ENCODE results near the gene CASTOR1. TPM values are rescaled to one million over a fixed set of nuclear protein-coding genes. Genes with fewer than 3 reads are reported as not detected.

Gene CASTOR1
- total and polyA plus RNA-seq, 2 donors (not counting 1 experiment from before 2014, with no cell fraction given): 2.7 to 5.0 TPM

DNA sequence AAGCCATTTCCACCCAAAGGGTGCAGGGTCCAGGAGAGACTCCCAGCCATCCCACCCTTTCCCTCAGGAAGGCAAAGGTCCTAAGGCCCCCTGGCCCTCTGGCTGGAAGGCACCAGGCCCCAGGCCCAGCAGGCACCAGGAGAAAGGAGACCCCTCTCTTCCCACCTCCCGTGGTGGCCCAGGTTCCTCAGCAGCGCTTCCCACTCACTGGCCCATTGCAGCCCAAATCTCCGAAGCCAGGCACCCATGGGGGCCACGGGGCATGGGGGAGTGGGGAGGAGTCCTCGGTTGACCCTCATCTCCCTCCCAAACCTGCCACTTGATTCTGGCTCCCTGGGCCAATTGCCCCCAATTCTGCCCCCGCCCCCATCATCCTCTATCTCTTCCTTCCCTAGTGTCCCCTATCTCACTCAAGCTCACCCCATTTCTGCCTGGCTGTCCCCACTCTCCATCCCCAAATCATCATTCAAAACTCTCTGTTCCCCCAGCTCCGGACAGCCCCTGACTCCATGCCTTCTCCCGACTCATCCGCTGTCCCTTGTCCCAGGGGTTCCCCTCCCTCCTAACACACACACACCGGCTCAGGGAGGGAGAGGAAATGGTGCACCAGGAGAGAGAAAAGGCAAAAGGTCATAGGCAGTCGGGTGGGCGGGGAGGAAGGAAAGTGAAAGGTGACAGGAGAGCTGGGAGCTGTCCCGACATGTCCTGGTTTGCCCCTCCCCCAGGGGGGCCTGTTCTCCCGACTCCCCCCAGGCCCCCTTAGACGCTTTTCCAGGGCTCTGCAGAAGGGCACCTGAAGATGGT, 43.9 kb downstream of the CASTOR1 start:
- peak in 1 of 2 donors; percentile 36 for DNase-seq (ENCODE audit: low read depth in 2 of 2)
- Histone ChIP-seq H3K4me1 (ENCODE audit: control insufficient read depth, extremely low read depth, insufficient read depth, low read length) (peaks cover 45% of the 10 kb centered on the region), H3K9ac (ENCODE audit: insufficient read depth, low read length) (peak overlapping the region; percentile 96), H2AFZ (ENCODE audit: low read length) (no peak overlapping the region), H3K36me3 (ENCODE audit: control insufficient read depth, insufficient read depth, low read length) (peaks cover 19% of the 10 kb centered on the region), H3K9me3 (ENCODE audit: control insufficient read depth, insufficient read depth, low read depth, low read length) (no peaks in the 10 kb centered on the region), H3K79me2 (ENCODE audit: control insufficient read depth, insufficient read depth, low read length) (peaks cover 49% of the 10 kb centered on the region), H3K27me3 (ENCODE audit: control insufficient read depth, insufficient read depth, low read length) (no peaks in the 10 kb centered on the region), H3K27ac (ENCODE audit: insufficient read depth, low read length) (peak overlapping the region; percentile 95), H3K4me3 (replicated peaks in 1 of 4; ENCODE audit: control extremely low read depth in 1 of 4, insufficient read depth in 1 of 4, low read depth in 3 of 4, low read length in 4 of 4) (peak overlapping the region; percentile 57 to 82 (median 68)), H4K20me1 (ENCODE audit: control insufficient read depth, extremely low read depth, insufficient read depth, low read length) (no peaks in the 10 kb centered on the region), H3K4me2 (ENCODE audit: extremely low read depth, insufficient read depth, low read length) (peak overlapping the region; percentile 99)
- TF ChIP-seq EZH2 (IDR thresholded peaks at IDR 0.05; ENCODE audit: low read length, missing control alignments): no peak
- TF ChIP-seq, protein P1, sequence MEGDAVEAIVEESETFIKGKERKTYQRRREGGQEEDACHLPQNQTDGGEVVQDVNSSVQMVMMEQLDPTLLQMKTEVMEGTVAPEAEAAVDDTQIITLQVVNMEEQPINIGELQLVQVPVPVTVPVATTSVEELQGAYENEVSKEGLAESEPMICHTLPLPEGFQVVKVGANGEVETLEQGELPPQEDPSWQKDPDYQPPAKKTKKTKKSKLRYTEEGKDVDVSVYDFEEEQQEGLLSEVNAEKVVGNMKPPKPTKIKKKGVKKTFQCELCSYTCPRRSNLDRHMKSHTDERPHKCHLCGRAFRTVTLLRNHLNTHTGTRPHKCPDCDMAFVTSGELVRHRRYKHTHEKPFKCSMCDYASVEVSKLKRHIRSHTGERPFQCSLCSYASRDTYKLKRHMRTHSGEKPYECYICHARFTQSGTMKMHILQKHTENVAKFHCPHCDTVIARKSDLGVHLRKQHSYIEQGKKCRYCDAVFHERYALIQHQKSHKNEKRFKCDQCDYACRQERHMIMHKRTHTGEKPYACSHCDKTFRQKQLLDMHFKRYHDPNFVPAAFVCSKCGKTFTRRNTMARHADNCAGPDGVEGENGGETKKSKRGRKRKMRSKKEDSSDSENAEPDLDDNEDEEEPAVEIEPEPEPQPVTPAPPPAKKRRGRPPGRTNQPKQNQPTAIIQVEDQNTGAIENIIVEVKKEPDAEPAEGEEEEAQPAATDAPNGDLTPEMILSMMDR (conservative IDR thresholded peaks at IDR 0.05 in 1 of 2, IDR thresholded peaks at IDR 0.05 in 1 of 2; ENCODE audit: low read depth in 1 of 2, low read length in 2 of 2): no peak

GRCh38 chr22:30244641-30245040, 44.7 kb downstream of the CASTOR1 start:
- no peak for TF ChIP-seq EZH2 (IDR thresholded peaks at IDR 0.05; ENCODE audit: low read length, missing control alignments)
- Histone ChIP-seq H3K9ac (ENCODE audit: insufficient read depth, low read length) (no peak overlapping the region), H2AFZ (ENCODE audit: low read length) (no peak overlapping the region), H3K4me3 (replicated peaks in 1 of 4; ENCODE audit: control extremely low read depth in 1 of 4, insufficient read depth in 1 of 4, low read depth in 3 of 4, low read length in 4 of 4) (peak overlapping the region in 3 of 4 experiments; percentile 63 to 82 (median 72)), H3K27me3 (ENCODE audit: control insufficient read depth, insufficient read depth, low read length) (no peaks in the 10 kb centered on the region), H3K4me2 (ENCODE audit: extremely low read depth, insufficient read depth, low read length) (peak overlapping the region; percentile 99), H3K36me3 (ENCODE audit: control insufficient read depth, insufficient read depth, low read length) (peaks cover 19% of the 10 kb centered on the region), H3K4me1 (ENCODE audit: control insufficient read depth, extremely low read depth, insufficient read depth, low read length) (peaks cover 46% of the 10 kb centered on the region), H4K20me1 (ENCODE audit: control insufficient read depth, extremely low read depth, insufficient read depth, low read length) (no peaks in the 10 kb centered on the region), H3K27ac (ENCODE audit: insufficient read depth, low read length) (peak overlapping the region; percentile 95), H3K79me2 (ENCODE audit: control insufficient read depth, insufficient read depth, low read length) (peaks cover 49% of the 10 kb centered on the region), H3K9me3 (ENCODE audit: control insufficient read depth, insufficient read depth, low read depth, low read length) (no peaks in the 10 kb centered on the region)
- no peak for DNase-seq (ENCODE audit: low read depth in 2 of 2)

DNA sequence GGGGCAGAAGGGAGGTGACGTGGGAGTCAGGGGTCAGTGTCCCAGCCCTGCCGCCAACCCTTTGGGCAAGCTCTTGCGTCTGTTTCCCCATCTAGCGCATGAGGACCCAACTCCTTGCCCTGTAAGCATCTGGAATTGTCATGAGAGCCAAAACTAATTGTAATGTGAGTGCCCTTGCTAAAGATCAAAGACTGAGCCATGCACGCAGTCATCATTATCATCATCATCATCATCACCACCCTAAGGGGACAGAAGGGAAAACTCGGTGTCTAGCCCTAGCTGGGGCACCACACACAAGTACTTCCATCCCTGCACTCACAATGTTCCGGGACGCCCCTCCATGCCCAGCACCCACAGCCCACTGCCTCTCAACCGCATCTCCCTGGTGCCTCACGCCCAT, 45.2 kb downstream of the CASTOR1 start:
- no peaks in the 10 kb centered on the region for H4K20me1 ChIP-seq (ENCODE audit: control insufficient read depth, extremely low read depth, insufficient read depth, low read length)
- no peak overlapping the region for H2AFZ ChIP-seq (ENCODE audit: low read length)
- peaks cover 45% of the 10 kb centered on the region for H3K4me1 ChIP-seq (ENCODE audit: control insufficient read depth, extremely low read depth, insufficient read depth, low read length)
- no peak overlapping the region for H3K9ac ChIP-seq (ENCODE audit: insufficient read depth, low read length)
- peak overlapping the region in 1 of 4 experiments; percentile 82 for H3K4me3 ChIP-seq (replicated peaks in 1 of 4; ENCODE audit: control extremely low read depth in 1 of 4, insufficient read depth in 1 of 4, low read depth in 3 of 4, low read length in 4 of 4)
- peaks cover 49% of the 10 kb centered on the region for H3K79me2 ChIP-seq (ENCODE audit: control insufficient read depth, insufficient read depth, low read length)
- no peak for TF ChIP-seq EZH2 (IDR thresholded peaks at IDR 0.05; ENCODE audit: low read length, missing control alignments)
- TF ChIP-seq, protein P1 (conservative IDR thresholded peaks at IDR 0.05 in 1 of 2, IDR thresholded peaks at IDR 0.05 in 1 of 2; ENCODE audit: low read depth in 1 of 2, low read length in 2 of 2): no peak
- no peak for DNase-seq (ENCODE audit: low read depth in 2 of 2)
- no peak overlapping the region for H3K27ac ChIP-seq (ENCODE audit: insufficient read depth, low read length)
- H3K36me3 ChIP-seq (ENCODE audit: control insufficient read depth, insufficient read depth, low read length): peaks cover 22% of the 10 kb centered on the region
- no peaks in the 10 kb centered on the region for H3K9me3 ChIP-seq (ENCODE audit: control insufficient read depth, insufficient read depth, low read depth, low read length)
- H3K27me3 ChIP-seq (ENCODE audit: control insufficient read depth, insufficient read depth, low read length): no peaks in the 10 kb centered on the region
- H3K4me2 ChIP-seq (ENCODE audit: extremely low read depth, insufficient read depth, low read length): peak overlapping the region; percentile 99

Measured in fibroblast of lung (primary cell).